ENCODE data around the gene BLVRA. TPM values are rescaled to one million over a fixed set of nuclear protein-coding genes. Genes with fewer than 3 reads are reported as not detected.

Gene BLVRA
- total RNA-seq, 1 donor from 2014 or later = 21.2 TPM

DNA sequence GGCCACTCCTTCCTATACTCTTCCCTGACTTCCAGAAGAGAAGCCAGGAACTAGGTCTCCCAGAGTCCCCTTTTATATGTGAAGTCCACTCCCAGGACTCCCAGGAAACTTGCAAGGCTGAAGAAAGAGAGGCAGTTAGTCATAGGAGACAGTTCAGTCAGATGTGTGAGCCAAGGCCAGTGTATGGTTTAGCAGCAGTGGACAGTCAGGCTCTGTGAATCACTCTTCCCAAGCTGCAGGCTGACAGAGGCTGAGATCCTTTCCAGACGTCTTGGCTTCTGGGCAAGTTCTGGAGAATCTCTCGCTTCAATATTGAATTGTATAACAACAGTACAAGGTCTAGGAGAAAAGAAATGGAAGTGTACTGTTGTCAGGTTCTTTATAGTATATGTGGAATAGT lies 26.9 kb downstream of the BLVRA start:
- Mint-ChIP-seq H3K4me3 (ENCODE audit: unreplicated experiment) (no peak overlapping the region), H3K4me1 (ENCODE audit: unreplicated experiment) (no peaks in the 10 kb centered on the region), H3K9me3 (ENCODE audit: unreplicated experiment) (no peaks in the 10 kb centered on the region), H3K27ac (ENCODE audit: unreplicated experiment) (no peak overlapping the region), H3K36me3 (ENCODE audit: unreplicated experiment) (peaks cover 6% of the 10 kb centered on the region), H3K27me3 (ENCODE audit: unreplicated experiment) (peaks cover 2% of the 10 kb centered on the region)
- TF ChIP-seq, protein P1, sequence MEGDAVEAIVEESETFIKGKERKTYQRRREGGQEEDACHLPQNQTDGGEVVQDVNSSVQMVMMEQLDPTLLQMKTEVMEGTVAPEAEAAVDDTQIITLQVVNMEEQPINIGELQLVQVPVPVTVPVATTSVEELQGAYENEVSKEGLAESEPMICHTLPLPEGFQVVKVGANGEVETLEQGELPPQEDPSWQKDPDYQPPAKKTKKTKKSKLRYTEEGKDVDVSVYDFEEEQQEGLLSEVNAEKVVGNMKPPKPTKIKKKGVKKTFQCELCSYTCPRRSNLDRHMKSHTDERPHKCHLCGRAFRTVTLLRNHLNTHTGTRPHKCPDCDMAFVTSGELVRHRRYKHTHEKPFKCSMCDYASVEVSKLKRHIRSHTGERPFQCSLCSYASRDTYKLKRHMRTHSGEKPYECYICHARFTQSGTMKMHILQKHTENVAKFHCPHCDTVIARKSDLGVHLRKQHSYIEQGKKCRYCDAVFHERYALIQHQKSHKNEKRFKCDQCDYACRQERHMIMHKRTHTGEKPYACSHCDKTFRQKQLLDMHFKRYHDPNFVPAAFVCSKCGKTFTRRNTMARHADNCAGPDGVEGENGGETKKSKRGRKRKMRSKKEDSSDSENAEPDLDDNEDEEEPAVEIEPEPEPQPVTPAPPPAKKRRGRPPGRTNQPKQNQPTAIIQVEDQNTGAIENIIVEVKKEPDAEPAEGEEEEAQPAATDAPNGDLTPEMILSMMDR (IDR thresholded peaks at IDR 0.05) = no peak
- DNase-seq (ENCODE audit: extremely low spot score, unreplicated experiment) = peak; percentile 25

DNA sequence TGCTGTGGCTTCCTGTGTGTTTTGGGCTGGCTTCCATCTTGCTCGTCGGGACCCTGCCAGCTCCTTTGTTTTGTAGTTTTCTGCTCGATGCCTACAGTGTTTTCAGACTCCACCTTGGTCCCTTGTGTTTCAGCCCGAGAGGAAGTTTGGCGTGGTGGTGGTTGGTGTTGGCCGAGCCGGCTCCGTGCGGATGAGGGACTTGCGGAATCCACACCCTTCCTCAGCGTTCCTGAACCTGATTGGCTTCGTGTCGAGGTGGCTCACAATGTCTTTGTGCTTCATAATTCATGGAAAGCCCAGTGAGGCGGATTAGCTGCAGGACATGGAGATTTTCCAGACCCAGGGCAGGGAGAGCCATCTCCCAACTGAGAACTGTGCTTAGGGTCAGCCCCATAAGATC lies 29.3 kb downstream of the BLVRA start:
- Mint-ChIP-seq H3K27me3 (ENCODE audit: unreplicated experiment) (peaks cover 2% of the 10 kb centered on the region), H3K27ac (ENCODE audit: unreplicated experiment) (no peak overlapping the region), H3K4me3 (ENCODE audit: unreplicated experiment) (no peak overlapping the region), H3K36me3 (ENCODE audit: unreplicated experiment) (peaks cover 10% of the 10 kb centered on the region), H3K4me1 (ENCODE audit: unreplicated experiment) (no peaks in the 10 kb centered on the region), H3K9me3 (ENCODE audit: unreplicated experiment) (no peaks in the 10 kb centered on the region)
- DNase-seq (ENCODE audit: extremely low spot score, unreplicated experiment) = peak; percentile 74
- TF ChIP-seq, protein P1 (IDR thresholded peaks at IDR 0.05) = no peak

DNA sequence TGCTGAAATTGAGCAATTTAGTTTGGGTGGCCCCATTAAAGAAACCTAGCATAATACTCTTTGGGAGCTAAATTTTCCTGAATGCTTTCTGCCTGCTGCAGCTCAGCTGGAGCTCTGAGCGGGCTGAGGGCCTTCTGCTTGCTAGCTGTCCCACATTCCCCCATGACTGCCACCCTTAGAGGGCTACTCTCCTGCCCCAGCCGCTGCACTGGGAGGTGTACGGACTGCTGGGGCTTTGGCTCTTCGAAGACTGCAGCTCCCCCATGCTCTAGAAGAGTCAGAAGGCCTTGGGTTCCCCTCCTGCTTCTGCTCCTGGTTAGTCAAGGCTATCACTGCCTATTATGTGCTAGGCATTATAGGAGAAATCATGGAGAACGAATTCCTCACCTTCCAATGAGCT lies 31.5 kb downstream of the BLVRA start:
- TF ChIP-seq, protein P1 (IDR thresholded peaks at IDR 0.05) = no peak
- peaks cover 11% of the 10 kb centered on the region for H3K36me3 Mint-ChIP-seq (ENCODE audit: unreplicated experiment)
- no peak overlapping the region for H3K4me3 Mint-ChIP-seq (ENCODE audit: unreplicated experiment)
- H3K4me1 Mint-ChIP-seq (ENCODE audit: unreplicated experiment) = no peaks in the 10 kb centered on the region
- no peaks in the 10 kb centered on the region for H3K9me3 Mint-ChIP-seq (ENCODE audit: unreplicated experiment)
- H3K27me3 Mint-ChIP-seq (ENCODE audit: unreplicated experiment) = no peaks in the 10 kb centered on the region
- peak; percentile 67 for DNase-seq (ENCODE audit: extremely low spot score, unreplicated experiment)
- H3K27ac Mint-ChIP-seq (ENCODE audit: unreplicated experiment) = no peak overlapping the region

DNA sequence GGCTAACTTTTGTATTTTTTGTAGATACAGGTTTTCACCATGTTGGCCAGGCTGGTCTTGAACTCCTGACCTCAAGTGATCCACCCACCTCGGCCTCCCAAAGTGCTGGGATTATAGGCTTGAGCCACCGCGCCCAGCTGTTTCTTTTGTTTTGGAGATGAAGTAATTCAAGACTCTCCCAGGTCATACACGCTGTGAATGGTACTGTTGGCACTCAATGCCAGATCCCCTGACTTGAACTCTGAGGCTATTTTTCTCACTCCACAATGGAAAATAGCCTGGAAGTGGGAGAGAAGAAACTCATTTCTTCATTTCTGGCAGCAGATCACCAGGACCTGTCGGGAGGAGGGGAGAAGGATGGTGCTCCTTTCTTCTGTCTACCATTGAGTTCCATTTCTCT lies 32.4 kb downstream of the BLVRA start:
- H3K36me3 Mint-ChIP-seq (ENCODE audit: unreplicated experiment) = peaks cover 11% of the 10 kb centered on the region
- no peak overlapping the region for H3K27ac Mint-ChIP-seq (ENCODE audit: unreplicated experiment)
- no peaks in the 10 kb centered on the region for H3K9me3 Mint-ChIP-seq (ENCODE audit: unreplicated experiment)
- H3K4me3 Mint-ChIP-seq (ENCODE audit: unreplicated experiment) = no peak overlapping the region
- peak; percentile 30 for DNase-seq (ENCODE audit: extremely low spot score, unreplicated experiment)
- no peaks in the 10 kb centered on the region for H3K4me1 Mint-ChIP-seq (ENCODE audit: unreplicated experiment)
- H3K27me3 Mint-ChIP-seq (ENCODE audit: unreplicated experiment) = peaks cover 2% of the 10 kb centered on the region
- TF ChIP-seq, protein P1 (IDR thresholded peaks at IDR 0.05) = no peak

DNA sequence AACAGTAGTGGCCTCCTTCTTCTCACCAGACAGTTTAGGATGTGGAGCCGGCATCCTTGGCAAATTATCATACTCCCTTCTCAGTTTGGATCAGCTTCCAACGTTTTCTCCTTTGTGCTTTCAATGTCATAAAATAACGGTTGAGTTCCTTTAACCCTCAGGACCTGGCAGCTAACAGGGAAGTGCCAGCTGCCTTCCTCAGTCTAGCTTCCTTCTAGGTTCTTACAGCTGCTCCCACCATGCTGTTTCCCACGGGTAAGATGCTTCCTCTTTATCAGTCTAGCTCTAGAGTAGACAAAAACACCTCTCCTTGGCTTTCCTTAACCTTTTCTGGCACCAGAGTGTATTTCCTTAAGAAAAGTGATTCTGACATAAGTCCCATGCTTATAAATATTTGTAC lies 33.2 kb downstream of the BLVRA start:
- Mint-ChIP-seq H3K4me1 (ENCODE audit: unreplicated experiment) (no peaks in the 10 kb centered on the region), H3K36me3 (ENCODE audit: unreplicated experiment) (peaks cover 11% of the 10 kb centered on the region), H3K4me3 (ENCODE audit: unreplicated experiment) (no peak overlapping the region), H3K27ac (ENCODE audit: unreplicated experiment) (no peak overlapping the region), H3K9me3 (ENCODE audit: unreplicated experiment) (no peaks in the 10 kb centered on the region), H3K27me3 (ENCODE audit: unreplicated experiment) (peaks cover 2% of the 10 kb centered on the region)
- DNase-seq (ENCODE audit: extremely low spot score, unreplicated experiment) = peak; percentile 19
- TF ChIP-seq, protein P1 (IDR thresholded peaks at IDR 0.05) = no peak

Measured in osteocyte (in vitro differentiated cells).